Measurements from ENCODE around the gene CALML5.

CALML5 gene

DNA sequence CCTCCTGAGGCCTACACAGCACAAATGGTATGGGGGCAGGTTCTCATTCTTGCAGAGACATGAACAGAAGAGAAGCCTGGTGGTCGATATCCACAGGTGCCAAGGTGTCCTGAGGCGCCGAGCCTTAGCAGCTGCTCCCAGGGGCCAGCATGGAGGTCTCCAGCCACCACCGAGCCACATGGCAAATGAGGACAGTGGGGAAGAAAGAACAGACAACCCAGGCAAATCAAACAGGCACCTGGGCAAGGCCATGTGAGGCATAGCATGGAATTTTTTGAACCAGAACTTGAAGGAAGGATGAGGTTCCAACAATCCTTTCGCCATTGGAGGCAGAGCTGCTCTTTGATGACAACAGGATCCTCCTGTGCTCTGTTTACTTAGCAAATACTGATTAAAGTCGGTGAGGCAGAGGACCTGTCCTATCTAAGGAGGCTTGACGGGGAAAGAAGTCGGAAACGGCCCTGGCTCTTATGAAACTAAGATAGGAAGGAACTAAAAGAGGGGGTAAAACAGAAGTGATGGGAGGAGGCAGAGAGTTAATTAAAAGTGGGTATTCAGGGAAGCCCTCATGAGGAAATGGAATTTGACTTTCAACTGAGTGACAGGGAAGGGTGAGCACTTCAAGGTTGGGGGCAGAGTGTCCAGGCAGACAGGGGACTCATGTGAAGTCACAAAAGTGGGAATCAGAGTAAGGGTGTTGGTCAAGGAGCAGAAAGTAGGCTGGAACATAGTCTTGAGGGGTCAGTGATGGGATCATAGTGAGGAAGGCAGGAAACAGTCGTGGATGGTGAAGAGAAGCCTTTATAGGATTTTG is 16.8 kb upstream of the CALML5 start:
- no peak for DNase-seq (ENCODE audit: low read depth in 2 of 2)

DNA sequence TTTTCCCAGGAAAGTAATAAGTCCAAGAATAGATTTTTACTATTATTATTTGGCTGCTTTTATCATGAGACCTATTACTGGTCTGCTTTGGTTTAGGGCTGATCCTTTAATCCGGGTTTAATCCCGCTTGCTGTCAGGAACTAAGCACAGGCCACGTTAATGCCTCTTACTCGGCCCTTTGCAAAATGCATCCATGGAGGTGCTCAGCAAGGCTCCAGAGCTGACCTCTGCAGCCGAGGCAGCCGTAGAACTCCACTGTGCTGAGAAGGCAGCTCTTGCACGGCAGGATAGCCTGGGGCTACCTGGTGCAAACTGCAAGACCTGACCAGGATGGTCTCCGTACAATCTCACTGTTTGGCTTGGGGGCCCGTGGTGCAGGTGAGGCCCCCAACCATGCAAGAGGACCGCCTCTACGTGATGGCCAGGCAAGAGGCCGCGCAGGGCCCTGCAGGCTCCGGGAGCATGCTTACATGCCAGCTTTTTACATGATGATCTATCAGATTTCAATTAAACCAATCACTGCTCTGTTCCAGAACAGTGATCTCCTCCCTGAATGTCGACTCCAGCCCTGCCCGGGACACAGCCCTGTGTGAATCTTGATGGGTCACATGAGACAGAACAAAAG is 15.0 kb upstream of the CALML5 start:
- DNase-seq (ENCODE audit: low read depth in 2 of 2): no peak

DNA sequence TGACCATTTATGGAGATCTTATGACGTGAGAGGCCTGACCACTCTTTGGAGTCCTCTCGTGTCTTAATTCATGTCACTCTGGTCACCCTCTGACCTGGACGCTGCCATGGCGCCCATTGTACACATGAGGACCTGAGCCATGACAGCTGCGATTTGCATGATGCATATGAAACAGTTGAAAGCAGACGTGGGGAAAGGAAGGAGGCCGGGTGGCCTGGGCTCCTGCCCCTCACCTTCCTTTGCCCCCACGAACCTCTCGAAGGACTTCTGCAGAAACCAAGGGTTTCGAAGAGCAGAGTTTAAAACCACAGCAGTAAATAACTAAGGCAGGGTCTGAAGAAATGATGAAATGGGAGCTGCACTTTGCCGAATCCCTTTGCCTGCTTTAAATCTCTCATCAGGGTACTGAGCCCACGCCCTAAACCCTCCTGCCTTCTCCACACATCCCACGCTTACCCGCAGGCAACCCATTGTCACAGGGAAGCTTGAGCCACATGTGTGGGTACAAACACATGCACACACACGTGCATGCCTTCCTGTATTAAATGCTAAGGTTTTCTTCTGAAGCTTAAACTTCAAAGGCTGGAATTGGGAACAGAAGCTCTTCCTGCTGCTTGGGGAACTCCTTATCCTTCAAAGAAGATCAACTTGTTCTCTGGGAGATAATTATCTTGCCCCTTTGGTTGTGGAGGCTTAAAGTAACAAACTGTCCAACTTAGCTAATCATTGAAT is 13.7 kb upstream of the CALML5 start:
- peak in 1 of 2 donors; percentile 14 for DNase-seq (ENCODE audit: low read depth in 2 of 2)

DNA sequence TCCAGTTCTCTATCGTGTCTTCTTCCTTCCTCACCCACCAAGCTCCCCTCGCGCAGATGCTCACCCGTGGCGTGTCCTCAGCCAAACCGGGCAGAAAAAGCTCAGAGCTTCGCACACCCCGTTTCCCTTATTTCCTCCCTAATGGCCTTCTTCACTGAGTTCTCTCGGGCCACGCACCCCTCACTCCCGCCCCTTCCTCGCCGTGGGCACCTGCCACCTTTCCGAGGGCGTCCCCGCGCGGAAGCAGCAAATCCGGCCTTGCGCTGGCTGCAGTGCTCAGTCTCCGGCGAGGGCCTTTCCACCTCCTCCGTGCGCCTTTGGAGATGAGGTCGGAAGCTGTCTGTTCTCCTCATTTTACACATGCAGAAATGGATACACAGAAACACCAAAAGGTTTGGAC is 13.0 kb upstream of the CALML5 start:
- no peak for DNase-seq (ENCODE audit: low read depth in 2 of 2)

DNA sequence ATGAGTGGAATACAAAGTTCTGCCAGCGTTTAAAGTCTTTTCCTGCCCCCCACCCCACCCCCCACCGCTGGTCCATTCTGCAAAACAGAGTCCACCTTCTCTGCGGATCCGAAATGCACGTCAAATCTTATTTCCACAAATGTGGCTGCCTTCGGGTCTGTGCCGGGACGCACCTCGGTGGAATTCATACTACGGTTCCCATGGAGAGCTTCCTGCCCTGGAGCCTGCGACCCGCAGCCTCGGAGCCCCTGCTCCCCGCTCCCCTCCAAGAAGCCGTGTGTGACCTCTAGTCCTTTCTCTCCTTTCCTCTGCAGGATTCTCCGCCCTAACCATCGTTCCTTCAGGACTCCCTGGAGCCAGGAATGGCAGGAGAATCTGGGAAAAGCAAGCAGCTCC is 12.5 kb upstream of the CALML5 start:
- no peak for DNase-seq (ENCODE audit: low read depth in 2 of 2)

DNA sequence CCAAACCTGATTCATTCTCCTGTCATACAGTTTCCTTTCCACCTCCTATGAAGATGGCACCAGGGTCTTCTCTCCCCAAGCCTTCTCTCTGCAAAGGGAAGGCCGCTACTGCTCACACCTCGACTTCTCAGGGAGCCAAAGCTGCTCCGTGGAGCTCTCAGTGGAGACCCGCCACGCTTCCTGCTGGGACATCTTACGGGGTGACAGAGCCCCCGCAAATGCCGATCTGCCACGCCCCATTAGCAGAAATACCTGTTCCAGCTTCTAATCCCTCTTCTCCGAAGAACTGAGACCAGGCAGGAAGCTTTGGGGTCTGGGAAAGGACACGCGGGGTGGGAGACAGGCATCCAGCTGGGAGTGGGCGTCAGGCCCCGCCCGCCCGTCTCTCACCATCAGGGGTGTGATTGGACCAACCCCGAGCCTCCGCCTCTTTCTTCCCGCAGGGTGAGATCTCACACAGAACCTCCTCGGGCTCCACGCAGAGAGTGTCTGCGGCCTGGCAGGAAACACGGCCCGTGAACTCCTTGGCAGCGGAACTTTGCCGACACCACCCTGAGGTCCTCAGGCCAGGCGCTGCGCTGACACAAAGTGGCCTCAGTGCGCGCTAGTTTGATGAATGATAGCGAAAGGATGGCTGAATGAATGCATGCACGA is 12.0 kb upstream of the CALML5 start:
- no peak for DNase-seq (ENCODE audit: low read depth in 2 of 2)

DNA sequence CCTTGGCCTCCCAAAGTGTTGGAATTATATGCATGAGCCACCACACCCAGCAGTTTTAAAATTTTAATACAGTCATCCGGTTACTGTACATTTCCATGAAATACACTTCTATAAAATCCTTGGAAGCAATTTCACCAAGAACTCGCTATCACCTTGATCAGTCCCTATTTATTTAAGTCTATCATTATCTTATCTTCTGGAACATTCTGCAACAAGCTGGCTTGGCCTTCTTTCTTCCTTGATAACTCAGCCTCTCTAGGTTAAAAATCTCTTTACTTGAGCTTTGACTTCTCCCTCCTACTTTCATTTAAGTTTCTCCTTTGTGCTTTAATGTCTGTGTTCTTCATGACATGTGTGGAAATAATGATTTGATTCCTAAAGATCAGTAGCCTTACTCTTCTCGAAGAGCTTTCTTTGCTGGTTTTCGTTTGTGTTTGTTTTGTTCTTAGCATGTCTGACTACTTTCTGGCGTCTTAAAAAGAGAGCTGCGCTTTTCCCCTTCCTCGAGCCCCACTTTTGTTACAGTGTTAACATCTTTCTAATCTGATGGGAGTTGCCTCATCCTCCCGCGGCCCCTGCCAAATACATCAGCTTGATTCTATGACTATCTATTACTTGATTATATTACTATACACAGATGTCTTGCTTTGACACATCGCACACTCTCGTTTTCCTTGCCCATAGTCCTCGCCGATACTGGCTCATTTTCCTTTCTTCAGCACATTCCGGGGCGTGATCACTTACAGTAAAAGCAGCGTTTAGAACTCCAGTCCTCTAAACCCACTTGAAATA is 11.1 kb upstream of the CALML5 start:
- no peak for DNase-seq (ENCODE audit: low read depth in 2 of 2)

DNA sequence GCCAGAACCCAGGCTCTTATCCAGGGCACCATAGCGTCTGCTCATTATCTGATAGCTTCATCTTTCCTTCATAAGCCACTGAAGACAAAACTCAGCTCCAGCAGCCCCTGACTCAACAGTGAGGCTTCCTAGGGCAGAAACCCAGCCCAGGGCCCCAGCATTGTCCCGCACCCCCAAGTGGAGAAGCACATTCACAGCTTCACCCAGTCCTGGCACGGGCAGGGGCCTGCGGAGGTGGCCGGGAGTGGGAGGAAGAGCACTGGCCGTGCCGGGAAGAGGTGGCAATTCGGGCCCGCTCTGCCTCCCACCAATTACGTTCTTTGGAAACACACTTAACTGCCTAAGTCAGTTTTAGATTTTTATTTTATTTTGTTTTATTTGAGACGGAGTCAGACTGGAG is 10.3 kb upstream of the CALML5 start:
- DNase-seq (ENCODE audit: low read depth in 2 of 2): no peak

DNA sequence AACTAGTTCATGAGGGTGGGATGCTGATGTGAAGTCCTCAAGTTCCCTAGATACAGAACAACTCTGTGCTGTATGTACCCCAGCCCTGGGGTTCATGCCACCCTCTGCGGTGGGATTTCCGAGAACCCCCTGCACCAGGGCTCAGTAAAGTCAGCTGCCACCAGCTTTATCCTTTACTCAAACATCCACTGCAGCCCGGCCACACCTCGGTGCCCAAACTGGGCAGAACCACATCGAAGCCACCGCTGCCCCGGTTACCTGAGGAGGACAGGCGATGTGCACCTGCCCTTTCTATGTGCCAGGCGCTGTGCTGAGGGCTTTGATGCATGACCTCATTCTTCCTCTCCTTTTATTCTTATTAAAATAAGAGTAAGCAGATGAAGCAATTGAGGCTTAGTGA is 9.9 kb upstream of the CALML5 start:
- no peak for DNase-seq (ENCODE audit: low read depth in 2 of 2)

DNA sequence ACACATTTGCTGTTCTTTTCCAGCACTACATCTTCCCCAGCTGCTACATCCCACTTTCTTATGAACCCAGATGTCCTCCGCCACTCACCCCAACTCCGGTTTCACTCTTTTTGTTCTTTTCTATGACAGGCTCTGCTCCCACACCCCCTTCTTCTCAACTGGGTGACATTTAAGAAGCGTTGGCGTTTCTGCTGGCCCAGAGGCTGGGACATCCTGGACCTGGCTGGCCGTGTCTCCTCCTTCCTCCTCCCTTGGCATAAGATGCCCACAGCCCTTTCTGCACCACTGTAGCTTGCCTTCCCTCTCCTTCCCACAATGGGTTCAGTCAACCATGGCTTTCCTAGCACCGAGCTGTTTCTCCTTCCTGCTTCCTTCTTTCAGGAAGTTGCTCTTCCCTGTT is 9.4 kb upstream of the CALML5 start:
- no peak for DNase-seq (ENCODE audit: low read depth in 2 of 2)

DNA sequence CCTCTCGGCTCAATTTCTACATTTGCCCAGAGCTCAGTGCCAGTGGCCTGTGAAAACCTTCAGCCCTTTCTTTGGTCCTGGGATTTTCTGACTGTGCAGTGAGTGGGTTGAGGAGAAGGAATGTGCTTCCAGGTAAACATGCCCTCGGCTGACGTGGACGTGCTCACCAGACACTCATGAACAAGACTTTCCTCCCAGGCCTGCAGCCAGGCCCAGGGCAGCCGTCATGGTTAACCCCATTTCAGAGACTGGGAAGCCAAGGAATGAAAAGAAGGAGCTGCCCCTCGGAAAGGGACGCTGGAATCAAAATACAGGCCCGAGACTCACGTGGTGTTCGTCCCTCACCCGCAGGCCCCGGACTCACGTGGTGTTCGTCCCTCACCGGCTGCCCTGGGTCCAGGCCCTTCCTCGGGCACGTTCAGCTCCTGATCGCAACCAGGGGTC is 8.8 kb upstream of the CALML5 start:
- DNase-seq (ENCODE audit: low read depth in 2 of 2): no peak

DNA sequence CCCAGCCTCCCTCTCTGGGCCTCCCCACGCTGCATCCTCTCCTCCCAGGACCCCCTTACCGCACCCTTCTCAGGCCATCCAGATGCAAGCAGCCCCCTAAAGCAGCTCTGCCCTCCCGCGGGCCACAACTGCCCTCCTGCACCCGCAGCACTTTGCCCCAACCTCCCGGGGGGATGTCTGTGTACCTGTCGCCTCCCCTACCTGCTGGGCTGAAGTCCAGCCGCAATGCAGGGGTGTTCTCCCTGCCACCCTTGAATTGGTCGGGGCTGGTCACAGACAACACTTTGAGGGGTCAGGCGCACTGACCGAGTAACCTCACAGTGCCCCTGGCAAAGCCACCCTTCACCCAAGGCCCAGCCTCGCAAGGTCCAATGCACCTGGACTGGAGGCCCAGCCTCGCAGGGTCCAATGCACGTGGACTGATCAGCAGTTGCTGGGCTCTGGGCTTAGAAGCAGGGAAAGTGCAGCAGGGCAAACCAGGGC is 8.3 kb upstream of the CALML5 start:
- no peak for DNase-seq (ENCODE audit: low read depth in 2 of 2)

DNA sequence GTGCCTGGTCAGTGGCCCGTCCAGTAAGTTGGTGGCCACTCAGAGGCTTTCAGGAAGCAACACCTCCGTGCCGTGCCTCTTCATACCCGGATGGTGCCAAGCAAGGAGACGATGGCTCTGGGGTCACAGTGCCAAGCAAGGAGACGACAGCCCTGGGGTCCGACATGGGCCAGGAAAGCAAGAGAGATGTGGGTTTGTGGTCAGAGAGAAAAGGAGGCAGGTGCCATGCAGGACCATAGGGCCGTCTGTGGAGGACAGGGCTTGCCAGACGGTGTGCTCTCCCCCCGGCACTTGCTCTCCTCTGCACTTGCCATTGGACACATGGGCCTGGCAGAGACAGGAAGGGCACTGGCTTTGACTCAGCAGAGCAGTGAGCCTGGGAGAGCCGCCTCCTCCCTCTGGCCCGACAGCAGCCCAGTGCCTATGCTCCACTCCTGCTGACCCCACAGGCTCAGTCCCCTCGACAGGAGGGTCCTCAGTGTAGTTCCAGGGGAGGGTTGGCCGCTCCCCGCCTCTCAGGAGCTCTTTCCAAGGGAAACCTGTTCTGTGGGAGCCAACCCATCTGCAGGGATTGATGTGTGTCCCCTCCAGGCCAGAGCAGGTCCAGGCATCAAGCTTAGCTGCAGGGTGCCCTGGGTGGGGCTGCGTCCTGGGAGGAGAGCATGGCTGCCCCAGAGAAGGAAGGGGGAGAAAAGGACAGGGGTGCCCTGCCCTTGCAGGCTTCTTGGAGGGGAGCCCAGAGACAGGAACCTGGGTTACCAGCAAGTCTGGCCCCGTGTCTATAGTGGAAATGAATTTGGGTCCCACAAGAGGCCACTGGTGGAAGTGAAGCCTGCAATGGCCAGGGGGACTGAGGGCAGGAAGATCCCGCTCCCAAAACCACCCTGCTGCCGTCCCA is 7.6 kb upstream of the CALML5 start:
- no peak for DNase-seq (ENCODE audit: low read depth in 2 of 2)

DNA sequence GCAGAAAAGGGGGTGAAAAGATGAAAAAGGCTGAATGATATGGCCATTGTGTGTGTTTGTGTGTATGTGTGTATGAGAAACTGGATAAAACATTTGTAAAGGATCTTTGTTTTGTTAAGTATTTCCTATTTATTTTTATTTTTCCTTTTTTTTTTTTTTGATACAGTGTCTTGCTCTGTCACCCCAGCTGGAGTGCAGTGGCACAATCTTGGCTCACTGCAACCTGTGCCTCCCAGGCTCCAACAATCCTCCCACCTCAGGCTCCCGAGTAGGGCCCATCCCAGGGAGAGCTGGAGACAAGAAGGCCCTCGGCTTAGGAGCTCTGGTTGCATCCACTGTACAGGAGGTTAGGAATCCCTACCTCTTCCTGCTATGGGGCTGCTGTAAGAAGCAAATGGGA is 6.9 kb upstream of the CALML5 start:
- no peak for DNase-seq (ENCODE audit: low read depth in 2 of 2)

DNA sequence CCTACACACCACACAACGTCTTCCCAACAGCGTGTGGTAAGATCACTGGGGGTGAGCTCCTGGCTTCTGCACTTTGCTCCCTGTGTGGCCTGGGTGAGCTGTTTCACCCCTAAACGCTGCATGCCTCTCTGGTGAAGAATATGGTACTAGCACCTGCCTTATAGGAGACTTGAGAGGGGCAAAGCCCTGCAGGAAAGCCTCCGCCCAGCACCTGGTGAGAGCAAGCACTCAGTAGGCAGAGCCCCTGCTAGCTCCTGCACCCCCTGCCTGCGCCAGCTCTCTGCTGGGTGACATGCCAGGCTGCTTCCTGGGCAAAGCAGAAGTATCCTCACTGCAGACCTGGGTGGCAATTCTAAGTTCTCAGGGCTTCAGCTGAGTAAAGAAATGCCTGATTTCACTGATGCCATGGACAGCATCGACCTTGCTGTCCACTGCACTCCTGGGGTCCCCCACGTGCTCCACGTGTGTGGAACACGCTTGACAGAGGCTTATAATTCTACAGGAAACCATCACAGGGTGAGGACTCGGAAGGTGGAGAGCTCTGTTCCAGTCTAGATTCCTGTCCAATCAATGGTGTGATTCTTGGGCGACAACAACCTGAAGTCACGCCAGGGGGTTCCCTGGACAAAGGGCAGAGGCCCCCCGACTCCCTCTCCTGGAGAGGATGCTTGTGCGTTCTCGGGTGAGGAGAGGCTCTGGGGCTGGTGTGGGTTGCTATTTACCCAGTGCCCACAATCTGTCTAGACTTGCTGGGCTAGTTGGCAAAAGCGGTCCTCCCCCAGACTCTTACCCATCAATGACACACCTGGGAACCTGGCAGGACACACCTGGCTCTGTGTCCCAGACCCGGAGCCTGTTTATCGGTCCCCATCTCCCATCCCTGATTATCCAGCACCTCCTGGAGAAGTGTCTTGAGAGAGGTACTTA is 5.0 kb upstream of the CALML5 start:
- DNase-seq (ENCODE audit: low read depth in 2 of 2): no peak

DNA sequence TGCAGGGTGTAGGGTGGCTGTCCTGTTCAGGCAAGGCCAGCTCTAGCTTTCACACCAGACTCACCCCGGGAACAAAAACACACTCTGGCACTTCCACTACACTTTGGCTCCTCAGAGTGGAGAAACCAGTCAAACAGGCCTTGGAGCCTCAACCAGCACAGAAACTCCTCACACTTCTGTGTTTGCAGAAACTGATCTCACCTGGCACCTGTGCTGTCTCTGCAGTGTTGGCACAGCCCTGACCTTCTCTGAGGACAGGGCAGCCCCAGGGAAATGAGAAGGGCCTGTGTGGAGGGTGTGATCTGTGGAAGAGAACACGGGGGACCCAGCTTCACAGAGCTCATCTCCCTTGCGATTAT is 4.1 kb upstream of the CALML5 start:
- DNase-seq (ENCODE audit: low read depth in 2 of 2): no peak

DNA sequence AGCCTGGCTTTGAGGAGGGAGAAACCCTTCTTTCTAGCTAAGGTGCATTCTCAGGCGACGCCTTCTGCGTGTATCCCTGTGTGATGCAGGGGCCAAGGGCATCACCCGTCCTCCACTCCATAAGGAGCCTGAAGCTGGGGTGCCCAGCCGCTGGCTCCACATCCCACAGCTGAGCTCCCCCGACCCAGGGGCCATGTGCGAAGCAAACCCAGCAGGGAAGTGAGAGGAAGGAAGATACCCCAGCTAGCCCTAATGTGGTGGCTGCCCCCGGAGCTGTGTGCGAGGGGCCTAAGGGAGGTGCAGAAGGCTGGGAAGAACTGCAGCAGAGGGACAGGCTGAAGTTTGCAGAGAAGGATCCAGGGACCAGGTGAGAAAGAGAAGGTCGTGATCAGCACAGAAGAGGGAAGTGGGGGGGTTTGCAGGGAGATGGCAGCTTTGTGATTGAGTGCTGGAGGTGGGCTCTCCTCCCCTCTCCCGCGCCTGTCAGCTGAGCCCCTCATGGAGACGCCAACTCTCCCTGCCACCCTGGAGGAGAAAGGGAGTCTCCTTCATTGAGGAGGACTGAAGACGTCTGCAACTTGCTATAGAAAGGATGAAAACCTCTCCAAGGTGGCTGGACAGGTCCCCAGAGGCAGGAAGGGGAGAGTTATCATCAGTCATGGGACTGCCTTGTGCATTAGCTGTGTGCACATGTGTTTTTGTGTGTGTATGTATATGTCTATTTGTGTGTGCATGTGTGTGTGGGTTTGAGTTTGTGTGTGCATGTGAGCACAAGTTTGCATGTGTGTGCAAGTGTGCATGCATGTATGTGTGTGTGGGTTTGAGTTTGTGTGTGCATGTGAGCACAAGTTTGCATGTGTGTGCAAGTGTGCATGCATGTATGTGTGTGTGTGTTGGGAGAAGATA is 3.5 kb upstream of the CALML5 start:
- no peak for DNase-seq (ENCODE audit: low read depth in 2 of 2)

DNA sequence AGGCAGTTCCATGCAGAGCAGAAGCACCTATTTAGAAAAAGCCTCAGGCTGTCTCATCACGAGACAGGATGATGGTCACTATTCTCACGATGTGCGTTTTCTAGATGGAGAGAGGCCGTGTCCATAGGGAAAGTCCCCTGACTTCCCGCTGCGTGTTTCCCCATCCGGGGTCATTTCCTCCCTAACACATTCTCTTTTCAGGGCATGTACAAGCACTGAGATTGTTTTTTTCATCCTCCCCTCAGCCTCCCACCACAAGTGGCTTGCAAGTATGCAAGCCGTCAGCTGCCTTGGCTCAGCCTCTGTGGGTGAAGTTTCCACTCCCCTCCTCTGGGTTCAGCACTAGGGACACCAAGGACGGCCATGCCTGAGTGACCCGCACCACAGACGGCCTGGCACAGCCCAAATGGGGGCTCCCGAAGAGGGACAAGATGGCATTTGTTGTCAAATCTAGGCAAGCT is 2.7 kb upstream of the CALML5 start:
- DNase-seq (ENCODE audit: low read depth in 2 of 2): no peak
